ENCODE data around the gene BCL2L11. TPM values are rescaled to one million over a fixed set of nuclear protein-coding genes. Genes with fewer than 3 reads are reported as not detected.

The BCL2L11 gene
- total RNA-seq, 1 donor from 2014 or later: 19.3 TPM

GRCh38 chr2:111138839-111139238 is 18.1 kb downstream of the BCL2L11 start:
- DNase-seq (ENCODE audit: low read depth) (no peak), FAIRE-seq (no peak)
- Mint-ChIP-seq H3K27ac (ENCODE audit: unreplicated experiment) (no peak overlapping the region), H3K27me3 (ENCODE audit: low read depth, unreplicated experiment) (no peaks in the 10 kb centered on the region), H3K9me3 (ENCODE audit: unreplicated experiment) (no peaks in the 10 kb centered on the region), H3K4me1 (ENCODE audit: low read depth, unreplicated experiment) (peaks cover 1% of the 10 kb centered on the region), H3K36me3 (ENCODE audit: low read depth, unreplicated experiment) (peaks cover 23% of the 10 kb centered on the region), H3K4me3 (ENCODE audit: unreplicated experiment) (no peak overlapping the region)
- Histone ChIP-seq H3K27me3 (ENCODE audit: insufficient read depth, low read length) (peaks cover 2% of the 10 kb centered on the region), H2AFZ (ENCODE audit: low read depth, low read length) (no peak overlapping the region), H3K4me3 (ENCODE audit: insufficient read depth, low read depth, low read length) (no peak overlapping the region), H3K79me2 (ENCODE audit: insufficient read depth, low read length) (no peaks in the 10 kb centered on the region), H4K20me1 (ENCODE audit: insufficient read depth, low read length) (peaks cover 66% of the 10 kb centered on the region), H3K4me2 (ENCODE audit: low read length) (no peak overlapping the region), H3K36me3 (ENCODE audit: insufficient read depth, low read length) (no peaks in the 10 kb centered on the region), H3K4me1 (ENCODE audit: insufficient read depth, low read length) (peaks cover 11% of the 10 kb centered on the region), H3K27ac (ENCODE audit: low read depth, low read length) (no peak overlapping the region), H3K9ac (ENCODE audit: low read length) (no peak overlapping the region), H3K9me3 (ENCODE audit: insufficient read depth, low read depth, low read length) (no peaks in the 10 kb centered on the region)
- no peak for TF ChIP-seq EZH2 (IDR thresholded peaks at IDR 0.05; ENCODE audit: insufficient read depth, low read length)
- no peak for TF ChIP-seq CTCF (IDR thresholded peaks at IDR 0.05; ENCODE audit: insufficient read depth, low read depth, low read length)

GRCh38 chr2:111139637-111140317 is 19.1 kb downstream of the BCL2L11 start:
- Histone ChIP-seq H3K4me2 (ENCODE audit: low read length) (no peak overlapping the region), H3K36me3 (ENCODE audit: insufficient read depth, low read length) (no peaks in the 10 kb centered on the region), H4K20me1 (ENCODE audit: insufficient read depth, low read length) (peaks cover 60% of the 10 kb centered on the region), H3K9ac (ENCODE audit: low read length) (no peak overlapping the region), H3K27me3 (ENCODE audit: insufficient read depth, low read length) (peaks cover 2% of the 10 kb centered on the region), H2AFZ (ENCODE audit: low read depth, low read length) (no peak overlapping the region), H3K9me3 (ENCODE audit: insufficient read depth, low read depth, low read length) (no peaks in the 10 kb centered on the region), H3K4me1 (ENCODE audit: insufficient read depth, low read length) (peaks cover 11% of the 10 kb centered on the region), H3K4me3 (ENCODE audit: insufficient read depth, low read depth, low read length) (no peak overlapping the region), H3K27ac (ENCODE audit: low read depth, low read length) (no peak overlapping the region), H3K79me2 (ENCODE audit: insufficient read depth, low read length) (no peaks in the 10 kb centered on the region)
- DNase-seq (ENCODE audit: low read depth): no peak
- H3K27me3 Mint-ChIP-seq (ENCODE audit: low read depth, unreplicated experiment): no peaks in the 10 kb centered on the region
- no peak overlapping the region for H3K4me3 Mint-ChIP-seq (ENCODE audit: unreplicated experiment)
- H3K9me3 Mint-ChIP-seq (ENCODE audit: unreplicated experiment): no peaks in the 10 kb centered on the region
- FAIRE-seq: no peak
- H3K36me3 Mint-ChIP-seq (ENCODE audit: low read depth, unreplicated experiment): peaks cover 23% of the 10 kb centered on the region
- H3K4me1 Mint-ChIP-seq (ENCODE audit: low read depth, unreplicated experiment): peaks cover 1% of the 10 kb centered on the region
- no peak overlapping the region for H3K27ac Mint-ChIP-seq (ENCODE audit: unreplicated experiment)
- TF ChIP-seq EZH2 (IDR thresholded peaks at IDR 0.05; ENCODE audit: insufficient read depth, low read length): no peak
- no peak for TF ChIP-seq CTCF (IDR thresholded peaks at IDR 0.05; ENCODE audit: insufficient read depth, low read depth, low read length)

GRCh38 chr2:111140815-111141214 is 20.1 kb downstream of the BCL2L11 start:
- Histone ChIP-seq H3K4me3 (ENCODE audit: insufficient read depth, low read depth, low read length) (no peak overlapping the region), H3K9ac (ENCODE audit: low read length) (no peak overlapping the region), H3K27ac (ENCODE audit: low read depth, low read length) (no peak overlapping the region), H3K9me3 (ENCODE audit: insufficient read depth, low read depth, low read length) (no peaks in the 10 kb centered on the region), H4K20me1 (ENCODE audit: insufficient read depth, low read length) (peaks cover 51% of the 10 kb centered on the region), H3K27me3 (ENCODE audit: insufficient read depth, low read length) (peaks cover 2% of the 10 kb centered on the region), H2AFZ (ENCODE audit: low read depth, low read length) (no peak overlapping the region), H3K79me2 (ENCODE audit: insufficient read depth, low read length) (no peaks in the 10 kb centered on the region), H3K4me1 (ENCODE audit: insufficient read depth, low read length) (peaks cover 6% of the 10 kb centered on the region), H3K36me3 (ENCODE audit: insufficient read depth, low read length) (no peaks in the 10 kb centered on the region), H3K4me2 (ENCODE audit: low read length) (no peak overlapping the region)
- TF ChIP-seq CTCF (IDR thresholded peaks at IDR 0.05; ENCODE audit: insufficient read depth, low read depth, low read length): no peak
- no peak for TF ChIP-seq EZH2 (IDR thresholded peaks at IDR 0.05; ENCODE audit: insufficient read depth, low read length)
- Mint-ChIP-seq H3K27me3 (ENCODE audit: low read depth, unreplicated experiment) (no peaks in the 10 kb centered on the region), H3K27ac (ENCODE audit: unreplicated experiment) (no peak overlapping the region), H3K4me1 (ENCODE audit: low read depth, unreplicated experiment) (peaks cover 1% of the 10 kb centered on the region), H3K4me3 (ENCODE audit: unreplicated experiment) (no peak overlapping the region), H3K36me3 (ENCODE audit: low read depth, unreplicated experiment) (peaks cover 23% of the 10 kb centered on the region), H3K9me3 (ENCODE audit: unreplicated experiment) (no peaks in the 10 kb centered on the region)
- FAIRE-seq (no peak), DNase-seq (ENCODE audit: low read depth) (no peak)

All from astrocyte (in vitro differentiated cells and primary cell).